ENCODE results near the gene SP2.

DNA sequence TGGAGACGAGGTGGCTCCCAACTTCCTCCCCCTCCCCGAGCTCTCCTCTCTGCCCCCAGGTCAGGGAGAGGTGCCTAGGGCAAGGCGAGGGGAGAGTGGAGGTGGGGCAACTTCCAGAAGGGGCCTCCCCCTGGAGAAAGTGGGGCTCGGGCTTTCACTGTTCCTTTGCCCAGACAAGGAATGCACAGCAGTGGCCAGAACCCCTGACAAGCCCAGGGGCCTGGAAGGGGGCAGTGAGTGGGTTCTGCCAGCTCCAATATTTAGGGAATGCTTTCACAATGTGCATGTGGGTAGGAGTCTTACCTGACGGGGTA lies 11.7 kb upstream of the SP2 start:
- no peak for TF ChIP-seq CTCF (IDR thresholded peaks at IDR 0.05)
- TF ChIP-seq ZFX (IDR thresholded peaks at IDR 0.05; ENCODE audit: borderline replicate concordance) = no peak

All from 22Rv1 (cell line).